ENCODE data around the gene PALD1.

DNA sequence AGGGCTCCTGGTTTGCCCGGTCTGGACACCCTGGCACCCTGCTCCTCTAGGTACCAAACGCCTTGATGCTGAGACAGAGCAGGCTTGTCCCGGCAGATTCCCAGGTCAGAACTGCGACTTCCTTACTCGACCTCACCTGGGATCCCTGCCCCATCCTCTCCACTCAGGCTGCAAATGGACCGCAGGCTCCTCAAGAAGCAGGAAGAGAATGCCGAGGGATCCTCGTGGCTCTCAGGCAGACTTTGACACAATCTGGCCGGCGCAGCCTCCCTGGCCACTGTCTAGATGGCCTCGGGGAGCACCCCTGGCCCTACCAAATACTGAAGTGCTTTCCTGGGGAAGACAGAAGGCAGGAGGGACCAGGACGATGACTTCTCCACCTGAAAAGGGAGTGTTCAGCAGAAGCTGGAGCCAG, 36.7 kb upstream of the PALD1 start:
- TF ChIP-seq EP300 (IDR thresholded peaks at IDR 0.05) (no peak), POLR2A (IDR thresholded peaks at IDR 0.05) (no peak)
- TF ChIP-seq, protein P1, sequence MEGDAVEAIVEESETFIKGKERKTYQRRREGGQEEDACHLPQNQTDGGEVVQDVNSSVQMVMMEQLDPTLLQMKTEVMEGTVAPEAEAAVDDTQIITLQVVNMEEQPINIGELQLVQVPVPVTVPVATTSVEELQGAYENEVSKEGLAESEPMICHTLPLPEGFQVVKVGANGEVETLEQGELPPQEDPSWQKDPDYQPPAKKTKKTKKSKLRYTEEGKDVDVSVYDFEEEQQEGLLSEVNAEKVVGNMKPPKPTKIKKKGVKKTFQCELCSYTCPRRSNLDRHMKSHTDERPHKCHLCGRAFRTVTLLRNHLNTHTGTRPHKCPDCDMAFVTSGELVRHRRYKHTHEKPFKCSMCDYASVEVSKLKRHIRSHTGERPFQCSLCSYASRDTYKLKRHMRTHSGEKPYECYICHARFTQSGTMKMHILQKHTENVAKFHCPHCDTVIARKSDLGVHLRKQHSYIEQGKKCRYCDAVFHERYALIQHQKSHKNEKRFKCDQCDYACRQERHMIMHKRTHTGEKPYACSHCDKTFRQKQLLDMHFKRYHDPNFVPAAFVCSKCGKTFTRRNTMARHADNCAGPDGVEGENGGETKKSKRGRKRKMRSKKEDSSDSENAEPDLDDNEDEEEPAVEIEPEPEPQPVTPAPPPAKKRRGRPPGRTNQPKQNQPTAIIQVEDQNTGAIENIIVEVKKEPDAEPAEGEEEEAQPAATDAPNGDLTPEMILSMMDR (IDR thresholded peaks at IDR 0.05) = no peak

Measured in tibial nerve (tissue), 4 donors.